Activated B cell treated with CpG ODN at 0.5 μM for 24 hours (primary cell): Measurements from ENCODE around the gene PLXNB1. TPM values are rescaled to one million over a fixed set of nuclear protein-coding genes. Genes with fewer than 3 reads are reported as not detected.
A peak's percentile ranks its signal among the peaks of the same experiment; 100 is the strongest.

Source experiments
- ATAC-seq: fragments of 200-7000 bp; cut with Tn5 transposase; one replicate; pipeline ENCODE4 v1.10.0; 2021; ENCODE audit warnings: low read depth, mild to moderate bottlenecking, moderate library complexity
- CTCF ChIA-PET: fragments of 350-600 bp; sonication (Branson Sonifier 250); formaldehyde crosslinking; loops from one replicate; lab custom pipeline; 2021; ENCODE audit warnings: antibody characterized with exemption; lab: Charles Lee
- POLR2A ChIA-PET: fragments of 350-600 bp; sonication (Branson Sonifier 250); formaldehyde crosslinking; loops from one replicate; lab custom pipeline; 2021; ENCODE audit warnings: antibody characterized with exemption; lab: Charles Lee
- DNase-seq: peaks from one replicate; pipeline ENCODE4 v3.0.0; 2022
- H3K27ac Mint-ChIP-seq: one replicate; pipeline ENCODE4 v1.8.0; 2020; ENCODE audit warnings: mixed read lengths
- H3K27me3 Mint-ChIP-seq: one replicate; pipeline ENCODE4 v1.8.0; 2021; ENCODE audit warnings: mixed read lengths
- H3K36me3 Mint-ChIP-seq: one replicate; pipeline ENCODE4 v1.8.0; 2021; ENCODE audit warnings: low read depth, mixed read lengths
- H3K4me1 Mint-ChIP-seq: one replicate; pipeline ENCODE4 v1.8.0; 2021; ENCODE audit warnings: mixed read lengths
- H3K4me3 Mint-ChIP-seq: one replicate; pipeline ENCODE4 v1.8.0; 2020; ENCODE audit warnings: mild to moderate bottlenecking, mixed read lengths
- H3K9me3 Mint-ChIP-seq: one replicate; pipeline ENCODE4 v1.8.0; 2020; ENCODE audit warnings: mixed read lengths
- CTCF ChIP-seq: fragments of 200-600 bp; IDR thresholded peaks from one replicate; pipeline ENCODE4 v1.8.0; 2022; ENCODE audit warnings: antibody characterized with exemption, mild to moderate bottlenecking
- intact Hi-C: fragments of 100-400 bp; cut with micrococcal nuclease; formaldehyde crosslinking; loops from one replicate; pipeline ENCODE4 v1.15.1; 2024
- total RNA-seq: library from RNA; stranded (reverse); gene quantifications from 2 replicates; pipeline ENCODE4 v1.2.3, GENCODE V29; 2022

PLXNB1 gene
- total RNA-seq, 1 donor from 2014 or later = 3.5 TPM

GRCh38 chr3:48472923-48473616 is 43.2 kb upstream of the PLXNB1 start:
- ChIA-PET CTCF (interaction anchor here (0.8 to 3.5 kb wide), 7 partner anchors 22 to 37 kb away, joined by 3 to 19 read pairs (median 6); partner anchors contain the start of genes CCDC51 and TMA7), POLR2A (interaction anchor here (0.5 to 2.8 kb wide), 17 partner anchors 9 to 1764 kb away, joined by 3 to 29 read pairs (median 6); partner anchors contain the start of genes ATRIP, CCDC51, IP6K2 and NME6)
- ATAC-seq = peak; percentile 89
- intact Hi-C loops = loop anchor here (1.0 kb wide), 3 partner anchors 8 to 232 kb away; partner anchors contain the start of genes CCDC51, TMA7 and ZNF589
- Mint-ChIP-seq H3K27ac (peak overlapping the region; percentile 99), H3K36me3 (peaks cover 25% of the 10 kb centered on the region), H3K4me3 (peak overlapping the region; percentile 89), H3K27me3 (no peaks in the 10 kb centered on the region), H3K4me1 (peaks cover 79% of the 10 kb centered on the region), H3K9me3 (no peaks in the 10 kb centered on the region)
- peak; percentile 84 for DNase-seq
- TF ChIP-seq CTCF = no peak

GRCh38 chr3:48472673-48472922 is 42.7 kb upstream of the PLXNB1 start:
- peaks cover 79% of the 10 kb centered on the region for H3K4me1 Mint-ChIP-seq
- no peak for TF ChIP-seq CTCF
- ChIA-PET CTCF (interaction anchor here (0.8 to 3.5 kb wide), 6 partner anchors 21 to 36 kb away, joined by 3 to 19 read pairs (median 6); partner anchors contain the start of genes CCDC51 and TMA7), POLR2A (interaction anchor here (0.6 to 2.8 kb wide), 14 partner anchors 8 to 244 kb away, joined by 3 to 29 read pairs (median 6); partner anchors contain the start of genes ATRIP, CCDC51, IP6K2 and NME6)
- peak overlapping the region; percentile 89 for H3K4me3 Mint-ChIP-seq
- intact Hi-C loops = no loop called here
- DNase-seq (no peak), ATAC-seq (peak; percentile 38)
- H3K27ac Mint-ChIP-seq = peak overlapping the region; percentile 99
- H3K9me3 Mint-ChIP-seq = no peaks in the 10 kb centered on the region
- no peaks in the 10 kb centered on the region for H3K27me3 Mint-ChIP-seq
- H3K36me3 Mint-ChIP-seq = peaks cover 30% of the 10 kb centered on the region

DNA sequence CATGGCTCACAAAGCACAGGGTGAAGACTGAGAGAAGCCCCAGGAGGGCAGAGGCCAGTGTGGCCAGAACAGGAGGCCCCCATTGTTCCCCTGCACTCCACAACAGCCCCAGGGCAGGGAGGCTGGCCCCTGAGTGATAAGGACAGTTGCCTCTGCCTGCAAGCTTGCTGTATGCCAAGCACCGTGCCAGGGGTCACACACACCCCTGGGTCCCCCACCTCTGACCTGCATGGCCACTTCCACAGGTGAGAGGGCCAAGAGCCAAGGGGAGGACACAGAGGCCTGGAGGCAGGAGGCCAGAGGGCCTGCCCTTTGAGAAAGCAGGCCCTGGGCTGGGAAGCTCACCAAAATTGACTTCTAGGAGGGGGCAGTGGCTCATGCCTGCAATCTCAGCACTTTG is 40.4 kb upstream of the PLXNB1 start:
- no peak for TF ChIP-seq CTCF
- no peaks in the 10 kb centered on the region for H3K9me3 Mint-ChIP-seq
- ATAC-seq (no peak), DNase-seq (no peak)
- H3K27me3 Mint-ChIP-seq = no peaks in the 10 kb centered on the region
- peaks cover 41% of the 10 kb centered on the region for H3K36me3 Mint-ChIP-seq
- ChIA-PET POLR2A (interaction anchor here (1.0 to 1.5 kb wide), 4 partner anchors 9 to 34 kb away, joined by 3 to 5 read pairs (median 4); partner anchors contain the start of genes CCDC51 and TMA7), CTCF (interaction anchor here (0.8 to 1.2 kb wide), 2 partner anchors 34 to 37 kb away, joined by 4 to 6 read pairs; no protein-coding TSS in a partner anchor)
- H3K27ac Mint-ChIP-seq = peak overlapping the region; percentile 83
- H3K4me1 Mint-ChIP-seq = peaks cover 81% of the 10 kb centered on the region
- peak overlapping the region; percentile 58 for H3K4me3 Mint-ChIP-seq
- intact Hi-C loops = no loop called here

DNA sequence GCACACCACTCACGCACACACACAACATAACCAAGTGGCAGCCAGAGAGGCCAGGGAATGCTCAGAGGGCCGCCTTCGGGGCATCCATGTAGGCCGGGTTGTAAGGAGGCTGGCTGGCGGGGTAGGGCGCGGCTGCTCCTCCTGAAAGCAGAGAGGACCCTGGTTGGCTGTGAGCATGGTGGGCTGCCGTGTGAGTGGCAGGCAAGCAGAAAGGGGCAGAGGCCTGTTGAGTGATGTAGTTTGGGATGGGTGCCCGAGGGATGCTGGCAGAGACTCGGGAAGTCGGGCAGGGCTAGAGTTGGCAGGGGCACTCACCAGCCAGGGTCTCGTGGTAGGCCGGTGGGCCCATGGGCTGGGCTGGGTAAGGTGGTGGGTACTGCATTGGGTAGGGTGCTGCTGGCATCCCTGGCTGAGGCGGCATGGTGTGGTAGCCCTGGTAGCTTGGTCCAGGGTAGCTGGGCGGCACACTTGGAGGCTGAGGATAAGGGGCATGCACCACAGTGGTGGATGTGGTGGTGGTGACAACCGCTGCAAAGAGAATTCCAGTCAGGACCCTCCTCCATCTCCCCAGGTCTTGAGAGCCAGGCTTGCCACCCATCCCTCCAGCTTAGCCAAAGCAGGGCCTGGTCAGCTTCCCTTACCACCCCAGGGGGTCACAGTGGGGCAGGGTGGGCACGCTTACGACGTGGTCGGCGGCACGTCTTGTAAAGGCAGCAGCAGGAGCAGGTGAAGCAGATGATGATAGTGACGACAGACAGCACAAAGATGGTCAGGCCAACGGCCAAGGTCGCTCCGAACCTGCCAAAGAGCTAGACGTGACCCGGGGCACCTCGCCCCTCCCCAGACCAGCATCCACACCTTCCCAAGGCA is 39.4 kb upstream of the PLXNB1 start:
- Mint-ChIP-seq H3K4me1 (peaks cover 77% of the 10 kb centered on the region), H3K9me3 (no peaks in the 10 kb centered on the region), H3K4me3 (peak overlapping the region; percentile 61), H3K36me3 (peaks cover 41% of the 10 kb centered on the region), H3K27ac (peak overlapping the region; percentile 83), H3K27me3 (no peaks in the 10 kb centered on the region)
- CTCF ChIA-PET = interaction anchor here (0.8 to 1.2 kb wide), 2 partner anchors 33 to 38 kb away, joined by 4 to 6 read pairs; no protein-coding TSS in a partner anchor
- DNase-seq (no peak), ATAC-seq (no peak)
- intact Hi-C loops = no loop called here
- no peak for TF ChIP-seq CTCF
- POLR2A ChIA-PET = interaction anchor here (0.5 to 1.2 kb wide), 4 partner anchors 22 to 947 kb away, joined by 3 read pairs; partner anchors contain the start of gene CCDC51
